Ovary (tissue), 3 donors: ENCODE measurements around the gene B3GNT7.

Experiments used
- CTCF ChIP-seq, 3 donors: fragments of 450-650 bp in 2 of 3; fragments of 200-600 bp in 1 of 3; IDR thresholded peaks; one replicate each; pipeline versions ENCODE4 v1.5.1 to v1.8.0; 2016 to 2022; ENCODE audit warnings: antibody characterized with exemption in 3 of 3, mild to moderate bottlenecking in 1 of 3
- EP300 ChIP-seq: sonication (generic); formaldehyde crosslinking; IDR thresholded peaks from one replicate; pipeline ENCODE4 v1.6.1; 2017; ENCODE audit warnings: antibody characterized with exemption
- POLR2A ChIP-seq: fragments of 450-650 bp; IDR thresholded peaks from one replicate; pipeline ENCODE4 v1.6.1; 2017; ENCODE audit warnings: antibody characterized with exemption, mild to moderate bottlenecking, moderate library complexity
- donor health status: DM: no; HTN: no; CAD: no.

GRCh38 chr2:231360881-231361371 lies 34.6 kb upstream of the B3GNT7 start:
- no peak for TF ChIP-seq CTCF (IDR thresholded peaks at IDR 0.05)
- TF ChIP-seq POLR2A = no peak
- no peak for TF ChIP-seq EP300
